GM21515 (cell line): ENCODE measurements around the gene PKIB.
"Not testable (repeated sequence)": the region's sequence is repeated elsewhere in the genome, so short reads cannot be mapped to it uniquely, and the experiment has no call there.

ENCODE experiments used
- ATAC-seq: cut with Tn5 transposase; IDR thresholded peaks from one replicate; pipeline ENCODE4 v1.9.1; 2021; ENCODE audit not compliant: unreplicated experiment

The PKIB gene

GRCh38 chr6:122620428-122620827 is 10.2 kb downstream of the PKIB start:
- no peak for ATAC-seq

- ATAC-seq = no peak
Measured at GRCh38 chr6:122620902-122621301, 10.7 kb downstream of the PKIB start.

- no peak for ATAC-seq
Measured at GRCh38 chr6:122621638-122622037, 11.4 kb downstream of the PKIB start.

- ATAC-seq = no peak
Measured at GRCh38 chr6:122622479-122622878, 12.3 kb downstream of the PKIB start.

- ATAC-seq = no peak
Measured at GRCh38 chr6:122623279-122623678, 13.1 kb downstream of the PKIB start.

GRCh38 chr6:122624853-122625252 is 14.6 kb downstream of the PKIB start:
- ATAC-seq = no peak

GRCh38 chr6:122628714-122629113 is 18.5 kb downstream of the PKIB start:
- ATAC-seq = no peak

GRCh38 chr6:122631571-122632249 is 21.5 kb downstream of the PKIB start:
- ATAC-seq = no peak

- no peak for ATAC-seq
Measured at GRCh38 chr6:122640366-122640765, 30.2 kb downstream of the PKIB start.

GRCh38 chr6:122641819-122642218 is 31.6 kb downstream of the PKIB start:
- no peak for ATAC-seq

GRCh38 chr6:122642604-122643003 is 32.4 kb downstream of the PKIB start:
- ATAC-seq = not testable (repeated sequence)

- no peak for ATAC-seq
Measured at GRCh38 chr6:122645256-122645655, 35.1 kb downstream of the PKIB start.

GRCh38 chr6:122647765-122648164 is 37.6 kb downstream of the PKIB start:
- ATAC-seq = no peak

GRCh38 chr6:122648726-122649125 is 38.5 kb downstream of the PKIB start:
- ATAC-seq = no peak

- no peak for ATAC-seq
Measured at GRCh38 chr6:122649701-122650100, 39.5 kb downstream of the PKIB start.

GRCh38 chr6:122650403-122650802 is 40.2 kb downstream of the PKIB start:
- ATAC-seq = no peak

- ATAC-seq = no peak
Measured at GRCh38 chr6:122651031-122651430, 40.8 kb downstream of the PKIB start.

GRCh38 chr6:122651604-122652003 is 41.4 kb downstream of the PKIB start:
- ATAC-seq = no peak

GRCh38 chr6:122652431-122652830 is 42.2 kb downstream of the PKIB start:
- ATAC-seq = no peak

GRCh38 chr6:122653094-122653493 is 42.9 kb downstream of the PKIB start:
- no peak for ATAC-seq

GRCh38 chr6:122654012-122654411 is 43.8 kb downstream of the PKIB start:
- no peak for ATAC-seq

- no peak for ATAC-seq
Measured at GRCh38 chr6:122657601-122658000, 47.4 kb downstream of the PKIB start.

GRCh38 chr6:122660296-122660695 is 50.1 kb downstream of the PKIB start:
- ATAC-seq = no peak
